ENCODE data around the gene MCTP1. TPM values are rescaled to one million over a fixed set of nuclear protein-coding genes. Genes with fewer than 3 reads are reported as not detected.

Gene MCTP1
- total and polyA plus RNA-seq, 10 of the 15 experiments (the other 5 are each of a cell fraction or from before 2014, with no cell fraction given): 12.6 to 45.9 (median 18.8) TPM

GRCh38 chr5:95153511-95153910 is 131.4 kb downstream of the MCTP1 start (continued):
- TF ChIP-seq CTCF (IDR thresholded peaks at IDR 0.05 in 2 of 3, conservative IDR thresholded peaks at IDR 0.05 in 1 of 3; ENCODE audit: control insufficient read depth in 2 of 3, extremely low read depth in 1 of 3, insufficient read depth in 1 of 3, low read depth in 3 of 3, low read length in 3 of 3) (no peak), CHD1 (IDR thresholded peaks at IDR 0.05; ENCODE audit: low read depth, low read length) (no peak)

- 35% methylated on average over 2 of the region's 2 CpGs for WGBS (ENCODE audit: insufficient coverage, insufficient replicate concordance, low lambda C conversion rate, missing lambda C conversion rate)
- no peak for TF ChIP-seq JUND (IDR thresholded peaks at IDR 0.05; ENCODE audit: low read depth, low read length)
- no peak for TF ChIP-seq TCF7 (IDR thresholded peaks at IDR 0.05; ENCODE audit: borderline replicate concordance)
- TF ChIP-seq MTA3 (IDR thresholded peaks at IDR 0.05; ENCODE audit: borderline replicate concordance, low read length): no peak
- no peak overlapping the region for H3K4me2 ChIP-seq (ENCODE audit: control insufficient read depth, insufficient read depth)
Measured at GRCh38 chr5:95152535-95152934, 132.4 kb downstream of the MCTP1 start.

More at GRCh38 chr5:95152535-95152934, 132.4 kb downstream of the MCTP1 start:
- BruUV-seq (replicated peaks): no TSS peak
- ChIA-PET POLR2A (no interaction called here), SMC1A (ENCODE audit: uncharacterized antibody, unreplicated experiment) (interaction anchor here (0.7 to 1.2 kb wide), 2 partner anchors 13 to 18 kb away, joined by 3 read pairs; no protein-coding TSS in a partner anchor), CTCF (interaction anchor here (0.9 kb wide), 1 partner anchor 13 kb away, joined by 3 read pairs; no protein-coding TSS in a partner anchor), RAD21 (ENCODE audit: unreplicated experiment) (no interaction called here)
- DNase-seq (ENCODE audit: low read depth, low spot score) (no peak), FAIRE-seq (no peak), ATAC-seq (no peak)
- Histone ChIP-seq H3K4me1 (ENCODE audit: control insufficient read depth, insufficient read depth, low read length) (no peaks in the 10 kb centered on the region), H3K9me3 (replicated peaks; ENCODE audit: control insufficient read depth, insufficient read depth, low read length) (peaks cover under 1% of the 10 kb centered on the region; the same call in 2 of the 3 replicates), H3K27me3 (replicated peaks in 1 of 2; ENCODE audit: control insufficient read depth in 2 of 2, insufficient read depth in 2 of 2, low read length in 1 of 2) (no peaks in the 10 kb centered on the region), H3K36me3 (ENCODE audit: control insufficient read depth in 2 of 2, insufficient read depth in 2 of 2, low read length in 1 of 2) (no peaks in the 10 kb centered on the region), H3K79me2 (ENCODE audit: control insufficient read depth, insufficient read depth, low read length) (no peaks in the 10 kb centered on the region), H3K27ac (ENCODE audit: control insufficient read depth, insufficient read depth) (no peak overlapping the region), H3K4me3 (no peak overlapping the region), H3K9ac (ENCODE audit: control insufficient read depth, insufficient read depth, low read length) (no peak overlapping the region), H2AFZ (ENCODE audit: control insufficient read depth, low read depth, low read length) (no peak overlapping the region), H4K20me1 (ENCODE audit: control insufficient read depth, insufficient read depth) (no peaks in the 10 kb centered on the region)
- in situ Hi-C loops (cut with MboI): no loop called here
- intact Hi-C loops (cut with micrococcal nuclease; ENCODE audit: unreplicated experiment): no loop called here

All from GM12878 (cell line).